HepG2 (cell line): Measurements from ENCODE around the gene POLDIP3. TPM values are rescaled to one million over a fixed set of nuclear protein-coding genes. Genes with fewer than 3 reads are reported as not detected.

Experiments used
- ATAC-seq: fragments of 200-7000 bp; cut with Tn5 transposase; 3 replicates; pipeline ENCODE4 v1.9.1; 2020; ENCODE audit warnings: mild to moderate bottlenecking, moderate library complexity
- BruUV-seq: library from RNA; stranded (reverse); fragments of 400-500 nt; replicated peaks from 2 replicates; lab custom pipeline; 2021; lab: Mats Ljungman, UMichigan
- CTCF ChIA-PET: fragments of 300-600 bp; formaldehyde crosslinking; extraction: SDS; loops from one replicate; lab custom pipeline; 2021; ENCODE audit warnings: low total read pairs, inconsistent platforms, low intra/inter-chr PET ratio; lab: Yijun Ruan, JAX
- POLR2A ChIA-PET: fragments of 350-600 bp; sonication (Branson Sonifier 250); formaldehyde crosslinking; loops from one replicate; lab custom pipeline; 2020; ENCODE audit warnings: antibody characterized with exemption, inconsistent platforms; lab: Yijun Ruan, JAX
- DNase-seq: peaks from one replicate; pipeline ENCODE4 v3.0.0-alpha.2; 2015; ENCODE audit warnings: low spot score
- FAIRE-seq: peaks from 3 replicates; lab custom pipeline; 2011; peaks lifted over from hg19 to GRCh38; lab: Jason Lieb, UNC
- H2AFZ ChIP-seq: one replicate; pipeline ENCODE4 v1.6.1; 2011; ENCODE audit warnings: low read length, inconsistent platforms
- H3K27ac ChIP-seq: fragments of 300-600 bp; 3 replicates; pipeline ENCODE4 v1.8.0; 2011; ENCODE audit warnings: mixed run types, mild to moderate bottlenecking, mixed read lengths, low read length, inconsistent platforms; ENCODE audit not compliant: insufficient read depth; ENCODE audit errors: extremely low read length
- H3K27me3 ChIP-seq, 2 experiments: fragments of 200-600 bp in 1 of 2; 2 replicates in 1 of 2; 3 replicates in 1 of 2; pipeline versions ENCODE4 v1.6.0 to v1.8.0; 2011; ENCODE audit warnings: low read length in 2 of 2, mild to moderate bottlenecking in 2 of 2, moderate library complexity in 2 of 2, inconsistent platforms in 1 of 2; ENCODE audit not compliant: insufficient read depth in 2 of 2, control insufficient read depth in 1 of 2
- H3K36me3 ChIP-seq, 2 experiments: fragments of 200-600 bp in 1 of 2; replicated peaks in 1 of 2; 2 replicates in 1 of 2; 3 replicates in 1 of 2; pipeline versions ENCODE4 v1.5.1 to v1.8.0; 2011; ENCODE audit warnings: low read length in 2 of 2, inconsistent platforms in 1 of 2; ENCODE audit not compliant: insufficient read depth in 2 of 2, control insufficient read depth in 1 of 2
- H3K4me1 ChIP-seq: 2 replicates; pipeline ENCODE4 v1.5.1; 2012; ENCODE audit warnings: low read length, inconsistent platforms; ENCODE audit not compliant: insufficient read depth
- H3K4me2 ChIP-seq: 2 replicates; pipeline ENCODE4 v1.6.0; 2011; ENCODE audit warnings: low read depth, low read length, inconsistent platforms
- H3K4me3 ChIP-seq, 3 experiments: fragments of 200-600 bp in 1 of 3; sonication (generic), shearing (Covaris generic) in 1 of 3; replicated peaks in 1 of 3; 2 replicates each; pipeline ENCODE4 v1.5.1; 2011 to 2016; ENCODE audit warnings: low read length in 3 of 3, inconsistent platforms in 2 of 3, low read depth in 2 of 3, mild to moderate bottlenecking in 2 of 3, control low read depth in 1 of 3, mixed read lengths in 1 of 3; ENCODE audit not compliant: insufficient read depth in 1 of 3
- H3K79me2 ChIP-seq: one replicate; pipeline ENCODE4 v1.6.1; 2011; ENCODE audit warnings: low read length, inconsistent platforms; ENCODE audit not compliant: insufficient read depth
- H3K9ac ChIP-seq: 2 replicates; pipeline ENCODE4 v1.6.0; 2011; ENCODE audit warnings: mild to moderate bottlenecking, low read depth, low read length, inconsistent platforms; ENCODE audit not compliant: insufficient read depth
- H3K9me3 ChIP-seq: 2 replicates; pipeline ENCODE4 v1.5.1; 2012; ENCODE audit warnings: mild to moderate bottlenecking, low read length
- H4K20me1 ChIP-seq: 2 replicates; pipeline ENCODE4 v1.6.0; 2011; ENCODE audit warnings: inconsistent platforms, mild to moderate bottlenecking, low read length, moderate library complexity; ENCODE audit not compliant: insufficient read depth
- E2F5 ChIP-seq: sonication (generic); formaldehyde crosslinking; conservative IDR thresholded peaks from 2 replicates; pipeline ENCODE4 v1.4.0; 2020; ENCODE audit warnings: missing genetic modification reagents
- KAT2B ChIP-seq: fragments of 150-350 bp; IDR thresholded peaks from 2 replicates; pipeline ENCODE4 v1.6.1; 2014; ENCODE audit warnings: low read depth, low read length, borderline replicate concordance
- MED13 ChIP-seq: sonication (generic); formaldehyde crosslinking; IDR thresholded peaks from 2 replicates; pipeline ENCODE4 v1.5.0; 2020; ENCODE audit warnings: missing genetic modification reagents
- MTERF4 ChIP-seq: sonication (generic); formaldehyde crosslinking; IDR thresholded peaks from 2 replicates; pipeline ENCODE4 v1.8.0; 2023; ENCODE audit warnings: mild to moderate bottlenecking, missing genetic modification reagents
- NR3C1 ChIP-seq: sonication (generic); formaldehyde crosslinking; IDR thresholded peaks from 2 replicates; pipeline ENCODE4 v1.4.0; 2020; ENCODE audit warnings: missing genetic modification reagents
- PHF5A ChIP-seq: IDR thresholded peaks from one replicate; pipeline ENCODE4 v1.6.1; 2018; ENCODE audit warnings: low read depth, missing genetic modification reagents; ENCODE audit not compliant: unreplicated experiment
- RARA ChIP-seq: IDR thresholded peaks from 2 replicates; pipeline ENCODE4 v1.6.1; 2016; ENCODE audit warnings: missing genetic modification reagents, missing compliant biosample characterization
- RFX3 ChIP-seq: IDR thresholded peaks from 2 replicates; pipeline ENCODE4 v1.6.1; 2016; ENCODE audit warnings: missing biosample characterization, missing genetic modification reagents
- SIX1 ChIP-seq: sonication (generic); formaldehyde crosslinking; IDR thresholded peaks from 2 replicates; pipeline ENCODE4 v1.4.0; 2020; ENCODE audit warnings: missing genetic modification reagents, borderline replicate concordance
- TFDP2 ChIP-seq: sonication (generic); formaldehyde crosslinking; IDR thresholded peaks from 2 replicates; pipeline ENCODE4 v1.4.0; 2020; ENCODE audit warnings: missing genetic modification reagents
- THYN1 ChIP-seq: sonication (generic); formaldehyde crosslinking; IDR thresholded peaks from 2 replicates; pipeline ENCODE4 v1.8.1; 2023; ENCODE audit warnings: low read depth, mild to moderate bottlenecking, moderate library complexity, missing genetic modification reagents, borderline replicate concordance
- ZNF136 ChIP-seq: sonication (generic); formaldehyde crosslinking; IDR thresholded peaks from 2 replicates; pipeline ENCODE4 v1.8.1; 2022; ENCODE audit warnings: low read depth, mild to moderate bottlenecking, moderate library complexity, missing genetic modification reagents
- ZNF205 ChIP-seq: IDR thresholded peaks from 2 replicates; pipeline ENCODE4 v1.6.1; 2018; ENCODE audit warnings: missing biosample characterization, missing genetic modification reagents
- ZNF337 ChIP-seq: sonication (generic); formaldehyde crosslinking; IDR thresholded peaks from 2 replicates; pipeline ENCODE4 v1.5.1; 2020; ENCODE audit warnings: missing genetic modification reagents, low read depth, mild to moderate bottlenecking, borderline replicate concordance
- ZNF570 ChIP-seq: sonication (generic); formaldehyde crosslinking; IDR thresholded peaks from 2 replicates; pipeline ENCODE4 v1.4.0; 2020; ENCODE audit warnings: mild to moderate bottlenecking, missing genetic modification reagents, borderline replicate concordance
- ZNF589 ChIP-seq: sonication (generic); formaldehyde crosslinking; conservative IDR thresholded peaks from 2 replicates; pipeline ENCODE4 v1.8.0; 2022; ENCODE audit warnings: mild to moderate bottlenecking, moderate library complexity, missing genetic modification reagents
- ZNF605 ChIP-seq: sonication (generic); formaldehyde crosslinking; IDR thresholded peaks from 2 replicates; pipeline ENCODE4 v1.8.0; 2022; ENCODE audit warnings: mild to moderate bottlenecking, missing genetic modification reagents
- ZNF710 ChIP-seq: sonication (generic); formaldehyde crosslinking; IDR thresholded peaks from 2 replicates; pipeline ENCODE4 v1.5.0; 2020; ENCODE audit warnings: mild to moderate bottlenecking, missing genetic modification reagents, borderline replicate concordance
- WGBS: methylation state at CpG from one replicate; pipeline ENCODE4 v1.1.6; 2017; ENCODE audit warnings: low lambda C conversion rate; 5-methylcytosine and 5-hydroxymethylcytosine counted together
- in situ Hi-C: cut with HindIII; loops from 2 replicates; pipeline ENCODE4 v1.10.0; 2017; ENCODE audit warnings: low pct_unique_long_range_greater_than_20kb; ENCODE audit not compliant: extremely low pct_ligation_motif_present
- intact Hi-C: fragments of 100-400 bp; cut with micrococcal nuclease; formaldehyde crosslinking; loops from one replicate; pipeline ENCODE4 v1.10.0; 2022; ENCODE audit not compliant: unreplicated experiment
- polyA plus RNA-seq, 8 experiments: library from polyadenylated mRNA; depleted of rRNA in 3 of 8; stranded (reverse) in 7 of 8; unstranded in 1 of 8; fragments of >200 nt; fragmentation: Illumina TruSeq in 4 of 8; extraction: Trizol in 4 of 8; gene quantifications; 2 replicates each; pipeline versions ENCODE4 v1.2.1 to v1.2.3, GENCODE V29; 2011 to 2016; ENCODE audit warnings: low read depth in 4 of 8, missing spikeins in 1 of 8, mixed read lengths in 1 of 8; ENCODE audit not compliant: insufficient read depth in 1 of 8
- total RNA-seq, 5 experiments: library from RNA; depleted of rRNA; stranded (reverse); fragments of >200 nt; fragmentation: Illumina TruSeq; extraction: Trizol; gene quantifications; 2 replicates each; pipeline ENCODE4 v1.2.3, GENCODE V29; 2016; ENCODE audit warnings: low read depth in 1 of 5

Gene POLDIP3
- total and polyA plus RNA-seq, 2 of the 13 experiments (the other 11 are each of a cell fraction or from before 2014, with no cell fraction given), result 45.8 to 47.4 TPM

- no peak overlapping the region for H3K27ac ChIP-seq
- ChIA-PET POLR2A (no interaction called here), CTCF (no interaction called here)
- H3K36me3 ChIP-seq, result peaks cover 48 to 91% of the 10 kb centered on the region in 2 experiments
- in situ Hi-C loops (no loop called here), intact Hi-C loops (no loop called here)
- BruUV-seq, result no TSS peak
- WGBS, result no CpG with 5 or more reads among the region's 9 CpGs
- peaks cover 6% of the 10 kb centered on the region for H3K79me2 ChIP-seq
- no peaks in the 10 kb centered on the region for H3K27me3 ChIP-seq
- H3K9me3 ChIP-seq, result no peaks in the 10 kb centered on the region
- DNase-seq (no peak), ATAC-seq (no peak), FAIRE-seq (no peak)
- no peak overlapping the region for H2AFZ ChIP-seq
- H4K20me1 ChIP-seq, result peaks cover 30% of the 10 kb centered on the region; the same call in 1 of the 2 replicates
- H3K4me2 ChIP-seq, result no peak overlapping the region
- peaks cover 12% of the 10 kb centered on the region for H3K4me1 ChIP-seq
- no peak for TF ChIP-seq ZNF205 (CRISPR knock-in tag)
- TF ChIP-seq RARA (CRISPR knock-in tag), result no peak
- TF ChIP-seq ZNF337, result no peak
- no peak for TF ChIP-seq ZNF710 (CRISPR knock-in tag)
- no peak for TF ChIP-seq RFX3 (CRISPR knock-in tag)
- no peak for TF ChIP-seq MED13
- no peak for TF ChIP-seq PHF5A (CRISPR knock-in tag)
- no peak for TF ChIP-seq KAT2B
- no peak for TF ChIP-seq ZNF589 (CRISPR knock-in tag)
- TF ChIP-seq ZNF570 (CRISPR knock-in tag), result no peak
- TF ChIP-seq E2F5 (CRISPR knock-in tag), result no peak
- TF ChIP-seq ZNF605, result no peak
- no peak for TF ChIP-seq SIX1 (CRISPR knock-in tag)
- no peak for TF ChIP-seq ZNF136 (CRISPR knock-in tag)
- TF ChIP-seq THYN1 (CRISPR knock-in tag), result no peak
- TF ChIP-seq TFDP2 (CRISPR knock-in tag), result no peak
- no peak for TF ChIP-seq MTERF4
- TF ChIP-seq NR3C1, result no peak
- TF ChIP-seq, all 625 proteins: peak for 0
- Histone ChIP-seq H3K4me3 (no peak overlapping the region), H3K9ac (no peak overlapping the region)
These were observed 13.3 kb upstream of the POLDIP3 start for GRCh38 chr22:42627981-42628380.
